Measurements from ENCODE around the gene PACSIN3.

The PACSIN3 gene

DNA sequence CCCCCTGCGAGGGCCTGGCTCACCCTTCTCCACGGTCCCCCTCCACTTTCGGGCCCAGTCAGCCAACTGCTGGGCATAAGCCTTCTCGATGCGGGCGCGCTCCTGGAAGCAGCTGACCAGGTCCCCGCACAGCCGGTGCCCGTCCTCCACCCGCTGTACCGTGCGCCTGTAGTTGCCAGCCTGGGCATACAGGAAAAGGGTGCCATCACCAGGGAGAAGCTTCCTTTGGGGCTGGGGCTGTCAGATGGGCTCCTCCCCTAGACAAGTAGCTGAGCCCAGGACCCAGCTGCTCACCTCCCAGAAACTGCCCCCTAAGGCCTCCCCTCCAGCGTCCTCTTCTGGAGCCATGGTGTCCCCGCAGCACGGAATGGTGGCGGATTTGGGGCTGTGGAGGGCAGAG lies 3.9 kb downstream of the PACSIN3 start:
- no peaks in the 10 kb centered on the region for H3K36me3 ChIP-seq (replicated peaks; ENCODE audit: insufficient read depth, low read length)
- H3K4me1 ChIP-seq (ENCODE audit: low read length): peaks cover 14% of the 10 kb centered on the region
- H3K9me2 ChIP-seq (replicated peaks; ENCODE audit: insufficient read depth, low read length): no peaks in the 10 kb centered on the region
- peaks cover 17% of the 10 kb centered on the region for H3F3A ChIP-seq (ENCODE audit: insufficient read depth, low read length)
- H3K4me2 ChIP-seq (ENCODE audit: low read depth, low read length): no peak overlapping the region
- no peak overlapping the region for H3K4me3 ChIP-seq (ENCODE audit: low read length)
- H3K79me2 ChIP-seq (ENCODE audit: low read length): no peaks in the 10 kb centered on the region
- no peak overlapping the region for H3K27ac ChIP-seq (ENCODE audit: low read length)
- H3K9ac ChIP-seq (ENCODE audit: low read length): no peak overlapping the region
- H4K20me1 ChIP-seq (ENCODE audit: insufficient read depth, low read length): no peaks in the 10 kb centered on the region
- DNase-seq: no peak
- no peaks in the 10 kb centered on the region for H3K9me3 ChIP-seq (replicated peaks; ENCODE audit: insufficient read depth, low read length)
- H3K27me3 ChIP-seq (replicated peaks; ENCODE audit: insufficient read depth, low read length): peaks cover 22% of the 10 kb centered on the region; the same call in 1 of the 2 replicates
- TF ChIP-seq EZH2 (optimal IDR thresholded peaks at IDR 0.05; ENCODE audit: low read depth, low read length) (no peak), EZH2phosphoT487 (IDR thresholded peaks at IDR 0.05; ENCODE audit: low read length) (no peak)
- TF ChIP-seq, protein P1, sequence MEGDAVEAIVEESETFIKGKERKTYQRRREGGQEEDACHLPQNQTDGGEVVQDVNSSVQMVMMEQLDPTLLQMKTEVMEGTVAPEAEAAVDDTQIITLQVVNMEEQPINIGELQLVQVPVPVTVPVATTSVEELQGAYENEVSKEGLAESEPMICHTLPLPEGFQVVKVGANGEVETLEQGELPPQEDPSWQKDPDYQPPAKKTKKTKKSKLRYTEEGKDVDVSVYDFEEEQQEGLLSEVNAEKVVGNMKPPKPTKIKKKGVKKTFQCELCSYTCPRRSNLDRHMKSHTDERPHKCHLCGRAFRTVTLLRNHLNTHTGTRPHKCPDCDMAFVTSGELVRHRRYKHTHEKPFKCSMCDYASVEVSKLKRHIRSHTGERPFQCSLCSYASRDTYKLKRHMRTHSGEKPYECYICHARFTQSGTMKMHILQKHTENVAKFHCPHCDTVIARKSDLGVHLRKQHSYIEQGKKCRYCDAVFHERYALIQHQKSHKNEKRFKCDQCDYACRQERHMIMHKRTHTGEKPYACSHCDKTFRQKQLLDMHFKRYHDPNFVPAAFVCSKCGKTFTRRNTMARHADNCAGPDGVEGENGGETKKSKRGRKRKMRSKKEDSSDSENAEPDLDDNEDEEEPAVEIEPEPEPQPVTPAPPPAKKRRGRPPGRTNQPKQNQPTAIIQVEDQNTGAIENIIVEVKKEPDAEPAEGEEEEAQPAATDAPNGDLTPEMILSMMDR (IDR thresholded peaks at IDR 0.05; ENCODE audit: low read length): no peak
- no peak overlapping the region for H2AFZ ChIP-seq (ENCODE audit: low read length)

DNA sequence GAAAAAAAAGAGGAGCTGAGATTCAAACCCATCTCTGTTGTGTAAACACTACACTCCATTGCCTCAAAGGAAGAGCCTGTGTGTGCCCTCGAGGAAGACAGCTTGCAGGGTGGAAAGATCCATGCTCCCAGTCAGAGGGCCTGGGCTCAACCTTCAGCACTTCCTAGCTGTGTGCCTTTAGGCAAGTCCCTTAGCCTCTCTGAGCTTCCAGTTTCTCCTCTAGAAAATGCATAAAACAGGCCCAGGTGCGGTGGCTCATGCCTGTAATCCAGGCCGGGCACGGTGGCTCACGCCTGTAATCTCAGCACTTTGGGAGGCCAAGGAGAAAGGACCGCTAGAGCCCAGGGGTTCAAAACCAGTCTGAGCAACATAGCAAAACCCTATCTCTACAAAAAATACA lies 5.0 kb downstream of the PACSIN3 start:
- 0 out of 2 replicates have a peak, but pooled peaks cover 17% of the 10 kb centered on the region for H3K27me3 ChIP-seq (replicated peaks; ENCODE audit: insufficient read depth, low read length)

GRCh38 chr11:47180006-47180787 lies 6.0 kb downstream of the PACSIN3 start:
- no peak overlapping the region for H3K4me3 ChIP-seq (ENCODE audit: low read length)
- H3K4me2 ChIP-seq (ENCODE audit: low read depth, low read length): no peak overlapping the region
- H3K9me2 ChIP-seq (replicated peaks; ENCODE audit: insufficient read depth, low read length): no peaks in the 10 kb centered on the region
- H3K79me2 ChIP-seq (ENCODE audit: low read length): peaks cover 15% of the 10 kb centered on the region
- no peak overlapping the region for H3K27ac ChIP-seq (ENCODE audit: low read length)
- H3K9me3 ChIP-seq (replicated peaks; ENCODE audit: insufficient read depth, low read length): no peaks in the 10 kb centered on the region
- DNase-seq: no peak
- no peak overlapping the region for H3K9ac ChIP-seq (ENCODE audit: low read length)
- H3F3A ChIP-seq (ENCODE audit: insufficient read depth, low read length): peaks cover 7% of the 10 kb centered on the region; the same call in 1 of the 2 replicates
- 0 out of 2 replicates have a peak, but pooled peaks cover 11% of the 10 kb centered on the region for H3K27me3 ChIP-seq (replicated peaks; ENCODE audit: insufficient read depth, low read length)
- no peaks in the 10 kb centered on the region for H4K20me1 ChIP-seq (ENCODE audit: insufficient read depth, low read length)
- H2AFZ ChIP-seq (ENCODE audit: low read length): no peak overlapping the region
- TF ChIP-seq EZH2phosphoT487 (IDR thresholded peaks at IDR 0.05; ENCODE audit: low read length) (no peak), EZH2 (optimal IDR thresholded peaks at IDR 0.05; ENCODE audit: low read depth, low read length) (no peak)
- TF ChIP-seq, protein P1 (IDR thresholded peaks at IDR 0.05; ENCODE audit: low read length): no peak
- peaks cover 13% of the 10 kb centered on the region for H3K4me1 ChIP-seq (ENCODE audit: low read length)
- 0 out of 2 replicates have a peak, but pooled peaks cover 2% of the 10 kb centered on the region for H3K36me3 ChIP-seq (replicated peaks; ENCODE audit: insufficient read depth, low read length)

More for the DNA sequence above, 5.0 kb downstream of the PACSIN3 start:
- H2AFZ ChIP-seq (ENCODE audit: low read length): no peak overlapping the region
- no peak overlapping the region for H3K4me3 ChIP-seq (ENCODE audit: low read length)
- TF ChIP-seq, protein P1 (IDR thresholded peaks at IDR 0.05; ENCODE audit: low read length): no peak
- DNase-seq: no peak
- H3F3A ChIP-seq (ENCODE audit: insufficient read depth, low read length): peaks cover 7% of the 10 kb centered on the region; the same call in 1 of the 2 replicates
- H3K79me2 ChIP-seq (ENCODE audit: low read length): peaks cover 4% of the 10 kb centered on the region
- H3K9ac ChIP-seq (ENCODE audit: low read length): no peak overlapping the region
- no peaks in the 10 kb centered on the region for H4K20me1 ChIP-seq (ENCODE audit: insufficient read depth, low read length)
- no peak overlapping the region for H3K4me2 ChIP-seq (ENCODE audit: low read depth, low read length)
- peaks cover 10% of the 10 kb centered on the region for H3K4me1 ChIP-seq (ENCODE audit: low read length)
- no peak overlapping the region for H3K27ac ChIP-seq (ENCODE audit: low read length)
- no peaks in the 10 kb centered on the region for H3K36me3 ChIP-seq (replicated peaks; ENCODE audit: insufficient read depth, low read length)
- H3K9me3 ChIP-seq (replicated peaks; ENCODE audit: insufficient read depth, low read length): no peaks in the 10 kb centered on the region
- no peaks in the 10 kb centered on the region for H3K9me2 ChIP-seq (replicated peaks; ENCODE audit: insufficient read depth, low read length)

All from MM.1S (cell line).